ENCODE data around the gene KAZN. TPM values are rescaled to one million over a fixed set of nuclear protein-coding genes. Genes with fewer than 3 reads are reported as not detected.

Gene KAZN
- total RNA-seq, 2 experiments from 2014 or later = 0.22 to 0.55 TPM

DNA sequence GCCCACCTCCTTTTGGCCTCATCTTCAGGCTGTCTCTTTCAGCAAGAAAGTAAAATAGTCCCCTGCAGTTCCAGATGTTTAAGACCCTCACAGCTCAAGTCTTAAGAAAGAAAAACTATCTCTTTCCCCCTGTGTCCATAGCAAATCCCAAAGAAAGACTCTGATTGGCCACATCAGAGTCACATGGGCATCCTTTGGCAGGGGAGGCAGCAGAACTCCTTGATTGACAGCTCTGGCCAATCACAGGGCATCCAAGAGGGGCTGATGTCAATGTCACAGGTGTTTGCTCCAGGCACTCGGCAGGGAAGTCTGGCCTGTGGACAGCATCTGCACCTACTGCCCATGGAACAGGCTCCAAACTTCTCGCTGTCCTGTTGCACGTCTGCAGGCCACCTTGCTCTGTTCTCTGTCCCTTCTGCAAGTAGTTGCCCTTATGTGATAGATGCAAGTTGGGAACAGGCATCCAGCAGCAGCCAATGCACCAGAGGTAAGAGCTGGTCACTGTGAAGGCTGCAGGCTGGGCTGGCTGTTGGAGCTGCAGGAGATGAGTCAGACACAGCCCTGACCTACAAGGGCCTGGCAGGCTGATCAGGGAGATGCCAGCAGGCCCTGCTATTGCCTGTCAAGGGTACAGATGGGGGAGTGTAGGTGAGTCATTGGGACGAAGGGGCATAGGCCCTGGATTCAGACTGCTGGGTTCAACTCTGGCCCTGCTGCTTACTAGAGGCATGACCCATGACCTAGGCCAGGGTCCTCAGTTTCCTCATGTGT is 458.2 kb downstream of the KAZN start:
- ATAC-seq (ENCODE audit: poor library complexity) (no peak), DNase-seq (no peak)
- no peaks in the 10 kb centered on the region for H3K4me1 Mint-ChIP-seq (ENCODE audit: low read depth)
- H3K27ac ChIP-seq (ENCODE audit: low read depth in 1 of 2, low read length in 2 of 2) = no peak overlapping the region
- H3K27ac Mint-ChIP-seq = no peak overlapping the region
- peaks cover 0 to 7% of the 10 kb centered on the region in 2 experiments for H3K9me3 ChIP-seq (ENCODE audit: control insufficient read depth in 1 of 2, insufficient read depth in 1 of 2, low read length in 2 of 2)
- H3K27me3 Mint-ChIP-seq = no peaks in the 10 kb centered on the region
- ChIA-PET CTCF (interaction anchor here (1.6 kb wide), 1 partner anchor 14 kb away, joined by 4 read pairs; no protein-coding TSS in a partner anchor), POLR2A (no interaction called here)
- H3K36me3 ChIP-seq (ENCODE audit: insufficient read depth, low read length) = no peaks in the 10 kb centered on the region
- H3K9me3 Mint-ChIP-seq = no peaks in the 10 kb centered on the region
- H3K36me3 Mint-ChIP-seq (ENCODE audit: low read depth) = no peaks in the 10 kb centered on the region
- H3K4me1 ChIP-seq (ENCODE audit: insufficient read depth, low read length) = no peaks in the 10 kb centered on the region
- intact Hi-C loops (cut with DNase I, micrococcal nuclease) = no loop called here
- no peak overlapping the region for H3K4me3 ChIP-seq (ENCODE audit: low read length)
- H3K4me3 Mint-ChIP-seq = no peak overlapping the region
- H3K27me3 ChIP-seq (ENCODE audit: control insufficient read depth in 1 of 2, insufficient read depth in 2 of 2, low read length in 2 of 2) = no peaks in the 10 kb centered on the region
- TF ChIP-seq, protein P1, sequence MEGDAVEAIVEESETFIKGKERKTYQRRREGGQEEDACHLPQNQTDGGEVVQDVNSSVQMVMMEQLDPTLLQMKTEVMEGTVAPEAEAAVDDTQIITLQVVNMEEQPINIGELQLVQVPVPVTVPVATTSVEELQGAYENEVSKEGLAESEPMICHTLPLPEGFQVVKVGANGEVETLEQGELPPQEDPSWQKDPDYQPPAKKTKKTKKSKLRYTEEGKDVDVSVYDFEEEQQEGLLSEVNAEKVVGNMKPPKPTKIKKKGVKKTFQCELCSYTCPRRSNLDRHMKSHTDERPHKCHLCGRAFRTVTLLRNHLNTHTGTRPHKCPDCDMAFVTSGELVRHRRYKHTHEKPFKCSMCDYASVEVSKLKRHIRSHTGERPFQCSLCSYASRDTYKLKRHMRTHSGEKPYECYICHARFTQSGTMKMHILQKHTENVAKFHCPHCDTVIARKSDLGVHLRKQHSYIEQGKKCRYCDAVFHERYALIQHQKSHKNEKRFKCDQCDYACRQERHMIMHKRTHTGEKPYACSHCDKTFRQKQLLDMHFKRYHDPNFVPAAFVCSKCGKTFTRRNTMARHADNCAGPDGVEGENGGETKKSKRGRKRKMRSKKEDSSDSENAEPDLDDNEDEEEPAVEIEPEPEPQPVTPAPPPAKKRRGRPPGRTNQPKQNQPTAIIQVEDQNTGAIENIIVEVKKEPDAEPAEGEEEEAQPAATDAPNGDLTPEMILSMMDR (IDR thresholded peaks at IDR 0.05) = no peak

DNA sequence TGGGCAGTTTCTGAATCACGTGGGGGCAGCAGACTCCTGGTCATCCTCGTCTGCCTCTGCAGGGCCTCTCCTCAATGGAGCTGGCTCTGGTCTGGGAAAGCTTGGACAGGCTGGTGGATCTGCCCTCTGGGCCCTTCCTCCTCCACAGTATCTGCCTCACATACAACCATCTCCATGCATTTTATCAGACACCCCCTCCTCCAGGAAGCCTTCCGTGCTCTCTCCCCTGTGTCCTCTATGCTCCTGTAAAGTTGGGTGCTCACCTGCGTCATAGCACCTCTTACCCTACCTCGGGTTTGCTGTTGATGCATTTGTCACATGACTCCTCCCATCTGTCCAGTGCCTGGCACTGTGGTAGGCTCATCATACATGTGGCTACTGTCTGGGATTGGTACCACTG is 459.3 kb downstream of the KAZN start:
- TF ChIP-seq, protein P1 (IDR thresholded peaks at IDR 0.05) = no peak
- no peaks in the 10 kb centered on the region for H3K4me1 Mint-ChIP-seq (ENCODE audit: low read depth)
- Histone ChIP-seq H3K4me1 (ENCODE audit: insufficient read depth, low read length) (no peaks in the 10 kb centered on the region), H3K27me3 (ENCODE audit: control insufficient read depth in 1 of 2, insufficient read depth in 2 of 2, low read length in 2 of 2) (no peaks in the 10 kb centered on the region), H3K9me3 (ENCODE audit: control insufficient read depth in 1 of 2, insufficient read depth in 1 of 2, low read length in 2 of 2) (peaks cover 0 to 4% of the 10 kb centered on the region in 2 experiments), H3K36me3 (ENCODE audit: insufficient read depth, low read length) (no peaks in the 10 kb centered on the region), H3K4me3 (ENCODE audit: low read length) (no peak overlapping the region), H3K27ac (ENCODE audit: low read depth in 1 of 2, low read length in 2 of 2) (no peak overlapping the region)
- POLR2A ChIA-PET = no interaction called here
- DNase-seq (no peak), ATAC-seq (ENCODE audit: poor library complexity) (no peak)
- intact Hi-C loops (cut with DNase I, micrococcal nuclease) = no loop called here
- no peak overlapping the region for H3K27ac Mint-ChIP-seq
- H3K4me3 Mint-ChIP-seq = no peak overlapping the region
- CTCF ChIA-PET = no interaction called here
- no peaks in the 10 kb centered on the region for H3K27me3 Mint-ChIP-seq
- H3K36me3 Mint-ChIP-seq (ENCODE audit: low read depth) = no peaks in the 10 kb centered on the region
- H3K9me3 Mint-ChIP-seq = no peaks in the 10 kb centered on the region

DNA sequence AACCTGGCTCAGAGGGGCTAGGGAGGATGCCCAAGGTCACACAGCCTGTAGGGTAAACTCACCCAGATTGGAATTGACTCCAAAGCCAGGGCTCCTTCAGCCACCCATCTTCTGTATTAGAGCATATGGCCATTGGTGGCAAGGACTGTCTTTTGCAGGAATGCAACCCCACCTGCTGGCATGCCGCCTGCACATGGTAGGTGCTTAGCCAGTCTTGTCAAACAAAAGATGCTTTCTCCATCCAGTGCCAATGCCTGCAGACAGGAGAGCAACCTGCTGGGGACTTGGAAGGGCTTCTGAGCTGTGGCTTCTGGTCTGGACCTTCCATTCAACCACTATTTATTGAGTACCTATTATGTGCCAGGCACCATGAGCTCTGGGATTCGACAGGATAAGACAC is 459.8 kb downstream of the KAZN start:
- Mint-ChIP-seq H3K27me3 (no peaks in the 10 kb centered on the region), H3K4me3 (no peak overlapping the region), H3K27ac (no peak overlapping the region), H3K4me1 (ENCODE audit: low read depth) (no peaks in the 10 kb centered on the region), H3K36me3 (ENCODE audit: low read depth) (no peaks in the 10 kb centered on the region), H3K9me3 (no peaks in the 10 kb centered on the region)
- Histone ChIP-seq H3K27me3 (ENCODE audit: control insufficient read depth in 1 of 2, insufficient read depth in 2 of 2, low read length in 2 of 2) (no peaks in the 10 kb centered on the region), H3K36me3 (ENCODE audit: insufficient read depth, low read length) (no peaks in the 10 kb centered on the region), H3K27ac (ENCODE audit: low read depth in 1 of 2, low read length in 2 of 2) (no peak overlapping the region), H3K9me3 (ENCODE audit: control insufficient read depth in 1 of 2, insufficient read depth in 1 of 2, low read length in 2 of 2) (no peaks in the 10 kb centered on the region), H3K4me3 (ENCODE audit: low read length) (no peak overlapping the region), H3K4me1 (ENCODE audit: insufficient read depth, low read length) (no peaks in the 10 kb centered on the region)
- TF ChIP-seq, protein P1 (IDR thresholded peaks at IDR 0.05) = no peak
- POLR2A ChIA-PET = no interaction called here
- CTCF ChIA-PET = no interaction called here
- intact Hi-C loops (cut with DNase I, micrococcal nuclease) = no loop called here
- ATAC-seq (ENCODE audit: poor library complexity) (no peak), DNase-seq (no peak)

All from CD4-positive, alpha-beta T cell (primary cell).